Suppressor macrophage (primary cell): ENCODE measurements around the gene DAGLB.
A peak's percentile ranks its signal among the peaks of the same experiment; 100 is the strongest.
"Not testable (repeated sequence)": the region's sequence is repeated elsewhere in the genome, so short reads cannot be mapped to it uniquely, and the experiment has no call there.

Experiments
- DNase-seq, 4 experiments: peaks; one replicate each; pipeline ENCODE4 v3.0.0-alpha.2; 2020 to 2022

Gene DAGLB

DNA sequence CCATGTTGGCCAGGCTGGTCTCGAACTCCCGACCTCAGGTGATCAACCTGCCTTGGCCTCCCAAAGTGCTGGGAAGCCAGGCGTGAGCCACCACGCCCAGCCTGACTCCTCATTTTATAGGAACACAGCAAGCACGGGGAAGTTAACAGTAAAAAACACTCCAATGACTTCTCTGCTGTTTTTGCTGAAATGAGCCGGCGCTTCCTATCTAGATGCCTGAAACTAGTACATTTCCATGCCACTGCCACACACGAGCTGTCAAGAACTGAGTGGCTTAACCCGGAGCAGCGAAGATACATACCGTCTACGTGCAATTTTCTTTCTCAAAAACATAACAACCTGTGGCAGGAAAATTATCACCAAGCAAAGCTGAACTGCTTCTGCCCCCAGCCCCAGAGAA is 16.8 kb downstream of the DAGLB start:
- DNase-seq, result no peak

DNA sequence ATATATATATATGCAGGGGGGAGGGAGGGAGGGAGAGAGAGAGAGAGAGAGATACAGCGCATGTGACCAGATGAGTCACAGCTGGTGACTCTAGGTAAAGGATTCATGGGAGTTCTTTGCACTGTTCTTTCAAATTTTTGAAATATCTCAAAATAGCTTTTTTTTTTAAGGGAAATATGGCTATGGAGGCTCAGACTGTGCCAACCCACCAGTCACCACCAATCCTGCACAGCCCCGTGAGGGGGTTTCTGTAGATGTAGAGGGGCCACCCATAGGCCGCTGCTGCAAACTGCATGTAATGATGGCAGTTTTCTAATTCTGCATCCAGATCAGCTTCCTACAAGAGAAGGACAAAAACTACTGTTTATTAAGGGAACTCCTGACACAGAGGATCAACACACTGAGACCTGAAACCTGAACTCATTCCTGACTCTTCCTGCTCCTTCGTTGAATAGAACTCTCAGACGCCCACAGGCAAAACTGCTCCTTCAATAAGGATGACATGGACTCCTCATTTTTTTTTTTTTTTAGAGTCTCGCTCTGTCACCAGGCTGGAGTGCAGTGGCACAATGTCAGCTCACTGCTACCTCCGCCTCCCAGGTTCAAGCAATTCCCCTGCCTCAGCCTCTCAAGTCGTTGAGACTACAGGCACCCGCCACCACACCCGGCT is 17.3 kb downstream of the DAGLB start:
- DNase-seq, result peak; percentile 8 to 50 (median 40)

DNA sequence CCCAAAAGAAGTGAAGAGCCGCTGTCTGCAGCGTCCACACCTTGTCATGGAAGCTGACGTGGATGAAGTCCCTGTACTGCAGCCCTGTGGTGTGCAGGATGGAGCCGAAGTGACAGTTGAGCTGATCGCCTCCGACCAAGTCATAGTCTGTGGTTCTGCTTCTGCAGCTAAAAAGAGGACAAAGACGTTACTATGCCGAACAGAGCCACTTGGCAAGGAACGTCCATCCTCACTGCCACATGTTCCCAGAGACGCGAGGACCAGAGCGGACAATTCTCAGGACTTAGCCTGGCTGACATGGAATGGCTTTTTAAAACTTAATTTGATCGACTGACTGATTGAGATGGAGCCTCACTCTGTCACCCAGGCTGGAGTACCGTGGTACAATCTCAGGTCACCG is 21.8 kb downstream of the DAGLB start:
- no peak for DNase-seq

DNA sequence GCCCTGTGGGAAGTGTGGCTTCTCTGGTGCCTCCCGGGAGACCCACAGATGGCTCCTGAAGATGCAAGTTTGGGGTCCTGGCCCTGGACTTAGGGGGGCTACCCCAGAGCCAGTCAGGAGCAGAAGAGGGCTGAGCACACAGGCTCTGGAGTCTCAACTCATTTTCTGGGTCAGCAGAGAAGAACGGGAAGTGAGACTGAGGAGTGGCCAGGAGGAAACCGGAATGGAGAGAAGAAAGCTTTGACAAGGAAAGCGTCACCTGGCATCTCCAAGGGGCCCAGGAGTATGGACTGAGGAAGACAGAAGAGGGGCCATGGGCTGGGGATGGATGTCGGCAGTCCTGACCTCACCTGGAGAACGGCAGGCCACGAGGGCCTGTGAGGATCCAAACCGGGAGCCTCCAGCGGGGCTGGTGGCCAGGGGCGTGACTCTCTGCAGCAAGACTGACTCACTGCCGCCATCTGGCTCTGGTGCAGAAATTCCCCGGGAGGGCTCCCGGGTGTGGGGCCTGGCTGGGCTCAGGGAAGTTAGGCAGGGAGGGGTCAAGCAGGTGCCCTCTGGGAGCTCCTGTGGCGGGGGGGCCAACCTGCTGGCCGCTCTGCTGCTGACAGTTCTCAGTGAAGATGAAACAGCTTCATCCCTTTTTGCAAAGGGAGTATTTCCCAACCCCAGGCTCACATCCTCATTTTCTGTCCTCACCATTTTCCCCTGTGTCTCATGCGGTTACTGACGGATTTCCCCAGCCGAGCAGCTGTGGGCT is 23.6 kb downstream of the DAGLB start:
- peak; percentile 79 to 93 (median 90) for DNase-seq

DNA sequence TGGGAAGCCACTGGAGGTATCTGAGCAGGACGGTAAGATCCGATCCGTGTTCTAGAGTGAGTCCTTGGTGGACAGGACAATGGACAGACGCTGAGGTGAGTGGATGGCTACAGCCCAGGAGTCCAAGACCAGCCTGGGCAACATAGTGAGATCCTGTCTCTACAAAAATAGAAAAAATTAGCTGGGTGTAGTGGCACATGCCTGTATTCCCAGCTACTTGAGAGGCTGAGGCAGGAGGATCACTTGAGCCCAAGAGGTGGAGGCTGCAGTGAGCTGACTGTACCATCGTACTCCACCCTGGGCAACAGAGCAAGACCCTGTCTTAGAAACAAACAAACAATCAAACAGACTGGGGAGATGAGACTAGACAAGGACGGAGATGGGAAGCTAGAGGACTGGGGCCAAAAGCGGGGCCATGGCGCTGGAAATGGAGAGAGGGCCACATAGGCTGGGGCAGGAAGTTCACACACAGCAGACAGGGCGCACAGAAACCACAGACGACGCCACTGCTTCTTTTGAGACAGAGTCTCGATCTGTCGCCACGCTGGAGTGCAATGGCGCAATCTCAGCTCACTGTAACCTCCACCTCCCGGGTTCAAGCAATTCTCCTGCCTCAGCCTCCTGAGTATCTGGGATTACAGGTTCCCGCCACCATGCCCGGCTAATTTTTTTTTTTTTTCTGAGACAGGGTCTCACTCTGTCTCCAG is 24.7 kb downstream of the DAGLB start:
- DNase-seq, result peak; percentile 60 to 87 (median 80)

DNA sequence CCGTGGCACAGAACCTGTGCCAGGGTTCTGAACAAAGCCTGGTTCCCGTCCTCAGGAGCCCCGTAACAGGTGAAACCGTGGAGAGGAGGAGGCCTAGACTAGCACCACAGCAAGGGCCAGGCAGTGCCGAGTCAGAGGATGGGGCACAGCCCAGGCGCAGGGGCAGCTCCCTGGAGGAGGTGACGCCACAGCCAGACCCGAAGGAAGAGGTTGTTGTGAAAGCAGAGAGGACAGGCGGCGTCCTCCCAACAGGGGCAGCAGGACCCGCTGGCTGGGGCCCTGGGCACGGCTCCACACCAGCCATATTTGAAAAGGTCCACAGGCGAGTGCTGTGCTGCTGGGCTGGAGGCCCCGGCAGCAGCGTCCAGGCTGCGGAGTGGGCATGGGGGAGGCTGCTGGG is 25.7 kb downstream of the DAGLB start:
- peak in 1 of 4 experiments; percentile 23 for DNase-seq

DNA sequence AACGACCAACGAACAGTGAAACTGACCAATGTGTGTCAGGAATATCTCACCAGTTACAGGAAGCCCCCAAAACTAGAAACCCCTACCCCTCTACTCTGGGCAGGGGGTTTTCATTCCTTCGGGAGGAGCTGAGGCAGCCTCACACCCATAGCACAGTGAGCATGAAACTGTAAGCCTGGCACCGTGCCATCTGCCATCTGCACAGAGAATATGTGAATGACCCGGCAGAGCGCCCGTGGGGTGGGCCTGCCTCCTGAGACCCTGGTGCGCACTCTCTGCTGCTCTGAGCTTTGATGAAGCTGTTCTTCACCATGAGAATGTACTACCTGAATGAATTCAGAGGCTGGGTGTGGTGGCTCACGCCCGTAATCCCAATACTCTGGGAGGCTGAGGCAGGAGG is 27.1 kb downstream of the DAGLB start:
- no peak for DNase-seq

DNA sequence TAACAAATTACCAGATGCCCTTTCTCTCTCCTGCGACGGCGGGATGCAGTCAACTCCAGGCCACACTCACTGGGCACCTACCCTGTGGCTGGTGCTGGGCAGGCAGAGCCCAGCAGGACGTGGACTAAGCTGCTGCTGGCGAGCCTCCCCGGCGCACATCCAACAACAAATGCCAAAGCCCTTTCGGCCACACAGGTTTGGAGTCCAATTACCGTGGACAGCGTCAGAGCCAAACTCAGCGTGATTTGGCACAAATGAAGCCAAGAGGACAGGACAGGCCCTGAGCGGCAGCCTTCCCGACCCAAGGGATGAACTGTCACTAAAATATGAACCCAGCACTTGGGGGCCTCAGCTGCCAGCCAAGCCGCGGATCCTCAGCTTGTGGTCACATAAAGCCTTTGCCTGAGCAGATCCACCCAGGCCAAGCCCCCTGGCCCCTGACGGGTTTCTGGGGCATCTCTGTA is 28.4 kb downstream of the DAGLB start:
- no peak for DNase-seq

DNA sequence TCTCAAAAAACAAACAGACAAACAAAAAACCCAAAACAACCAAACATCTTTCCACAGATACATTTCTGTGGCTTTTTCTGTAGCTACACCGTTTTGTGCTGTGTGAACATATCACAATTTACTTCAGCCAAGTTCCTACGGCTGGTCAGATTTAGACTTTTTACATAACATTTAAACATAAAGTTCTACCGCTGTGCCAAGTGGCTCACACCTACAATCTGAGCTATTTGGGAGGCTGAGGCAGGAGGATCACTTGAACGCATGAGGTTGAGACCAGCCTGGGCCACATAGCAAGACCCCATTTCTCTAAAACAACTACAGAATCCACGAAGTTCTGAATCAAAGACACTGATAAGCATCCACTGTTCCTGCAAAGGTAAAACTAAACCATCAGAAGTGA is 30.3 kb downstream of the DAGLB start:
- DNase-seq, result no peak

DNA sequence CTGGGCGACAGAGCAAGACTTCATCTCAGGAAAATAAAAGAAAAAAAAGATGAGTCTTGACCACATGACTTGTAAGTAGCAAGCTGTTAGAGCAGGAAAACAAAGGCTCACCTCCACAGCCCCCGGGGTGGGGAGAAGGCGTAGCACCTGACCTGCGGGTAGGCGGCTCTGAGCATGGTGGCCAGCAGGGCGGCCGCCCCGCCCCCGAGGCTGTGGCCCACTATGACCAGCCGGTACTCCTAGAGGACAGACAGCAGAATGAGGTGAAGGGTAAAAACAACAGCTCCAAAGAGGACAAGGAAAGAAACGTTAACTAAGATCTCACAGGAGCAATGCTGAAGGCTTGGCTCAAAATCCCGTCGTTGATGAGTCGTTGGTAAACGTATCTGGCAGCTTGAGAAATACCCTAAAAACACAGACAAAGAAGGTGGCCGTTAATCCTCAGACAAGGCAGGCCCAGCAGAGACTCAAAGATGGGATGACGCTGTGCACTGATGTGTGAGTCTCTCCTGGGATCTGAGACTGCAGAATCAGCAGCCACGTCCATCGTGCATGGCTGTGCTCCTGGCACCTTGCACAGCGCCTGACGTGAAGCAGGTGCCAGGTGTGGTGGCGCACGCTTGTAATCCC is 31.1 kb downstream of the DAGLB start:
- DNase-seq, result no peak

DNA sequence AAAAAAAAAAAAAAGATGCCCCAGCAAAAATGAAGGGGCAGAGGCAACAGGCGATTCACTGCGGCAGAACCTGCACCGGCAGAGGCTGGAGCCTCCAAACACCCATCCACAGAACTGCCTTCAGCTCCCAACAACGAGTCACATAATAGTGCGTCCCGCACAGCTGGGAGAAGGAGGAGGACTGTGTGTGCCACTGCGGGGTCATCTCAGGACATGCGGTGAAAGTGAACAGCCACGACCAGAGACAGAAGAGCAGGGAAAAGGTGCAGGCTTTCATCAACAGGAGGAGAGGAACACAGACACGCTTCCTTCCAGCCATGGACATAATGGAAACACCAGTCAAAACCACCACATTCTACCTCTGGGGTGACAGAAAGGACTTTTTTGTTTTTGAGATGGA is 34.1 kb downstream of the DAGLB start:
- no peak for DNase-seq

DNA sequence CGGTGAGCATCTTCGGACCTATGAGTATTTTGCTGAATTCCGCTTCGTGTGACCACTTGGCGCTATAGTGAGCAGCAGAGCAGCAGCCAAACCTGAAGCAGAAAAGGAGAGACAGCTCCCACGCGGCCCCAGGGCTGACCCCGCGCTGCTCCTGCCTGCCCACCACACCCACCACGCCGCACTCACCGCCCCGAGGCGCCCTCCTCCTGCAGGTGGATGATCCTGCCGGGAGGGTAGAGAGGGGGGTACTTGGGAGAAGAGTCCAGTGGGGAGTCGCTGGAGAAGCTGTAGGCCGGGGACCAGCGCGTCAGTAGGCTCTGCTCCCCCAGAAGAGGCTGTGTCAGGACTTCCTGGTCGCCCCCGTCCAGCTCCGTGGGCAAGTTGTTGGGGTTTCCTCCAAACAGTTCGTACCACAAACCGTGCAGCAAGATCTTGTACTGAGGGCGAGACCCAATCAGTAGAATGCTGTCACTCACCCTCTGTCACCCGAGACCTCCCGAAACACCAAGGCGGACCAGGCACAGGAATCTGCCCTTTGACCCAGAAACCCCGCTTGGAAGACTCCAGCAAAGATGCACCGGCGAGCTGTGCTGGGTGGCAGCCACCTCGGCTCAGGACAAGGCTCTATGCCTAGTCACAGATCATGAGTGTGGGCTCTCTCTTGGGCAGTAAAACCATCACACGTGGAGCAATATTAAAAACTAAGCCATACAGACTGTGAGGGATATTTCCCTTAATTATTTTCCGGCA is 37.6 kb downstream of the DAGLB start:
- DNase-seq, result no peak

DNA sequence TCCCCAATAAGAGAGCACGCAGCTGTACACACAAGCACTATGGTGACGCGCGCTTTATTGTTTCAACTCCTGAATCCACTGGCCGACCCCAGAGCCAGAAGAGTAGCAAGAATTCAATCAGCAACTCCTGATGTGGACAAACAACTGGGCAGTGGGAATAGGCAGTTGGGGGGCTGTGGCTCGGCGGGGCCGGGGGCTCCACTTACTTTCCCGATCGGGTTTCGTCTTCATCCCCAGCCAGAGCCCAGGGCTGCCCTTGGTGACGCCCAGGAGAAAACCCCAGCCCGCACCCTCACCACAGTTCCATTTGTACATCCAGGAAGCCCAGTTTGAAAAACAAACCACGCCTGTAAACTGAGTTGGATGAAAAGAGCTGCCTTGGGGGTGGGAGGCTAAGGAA is 38.7 kb downstream of the DAGLB start:
- DNase-seq, result no peak

DNA sequence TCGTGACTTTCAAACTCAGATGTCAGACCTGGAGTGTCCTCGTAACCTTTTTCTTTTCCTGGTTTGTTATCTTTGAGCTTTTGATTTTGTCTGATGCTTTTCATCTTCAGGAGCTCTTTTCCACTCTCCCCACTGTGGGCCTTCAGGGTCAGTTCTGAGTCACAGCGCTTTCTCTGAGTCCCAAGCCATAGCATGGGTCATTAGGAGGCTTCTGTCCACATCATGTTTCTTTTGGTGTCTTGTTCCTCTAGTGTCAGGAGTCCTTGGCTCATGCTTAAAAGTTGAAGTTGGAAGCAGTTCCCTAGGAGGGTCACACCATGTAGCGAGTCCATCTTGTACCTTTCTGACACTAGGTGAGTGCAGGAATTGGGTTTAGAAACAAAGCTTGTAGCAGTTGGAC is 40.3 kb downstream of the DAGLB start:
- DNase-seq, result no peak

DNA sequence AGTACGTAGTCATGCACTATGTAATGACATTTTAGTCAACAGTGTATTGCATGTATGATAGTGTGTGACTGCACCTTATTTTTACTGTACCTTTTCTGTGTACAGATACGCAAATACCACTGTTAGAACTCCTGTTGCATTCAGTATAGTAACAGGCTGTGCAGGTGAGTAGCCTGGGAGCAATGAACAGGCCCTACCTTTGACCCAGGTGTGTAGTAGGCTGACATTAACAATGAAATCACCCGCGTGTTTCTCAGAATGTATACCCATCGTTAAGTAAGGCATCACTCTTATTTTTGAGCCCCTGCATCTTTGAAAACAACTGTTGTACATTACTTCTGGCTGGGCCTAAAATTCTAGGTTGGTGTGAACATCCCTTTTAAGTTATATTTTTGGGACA is 41.6 kb downstream of the DAGLB start:
- DNase-seq, result no peak

DNA sequence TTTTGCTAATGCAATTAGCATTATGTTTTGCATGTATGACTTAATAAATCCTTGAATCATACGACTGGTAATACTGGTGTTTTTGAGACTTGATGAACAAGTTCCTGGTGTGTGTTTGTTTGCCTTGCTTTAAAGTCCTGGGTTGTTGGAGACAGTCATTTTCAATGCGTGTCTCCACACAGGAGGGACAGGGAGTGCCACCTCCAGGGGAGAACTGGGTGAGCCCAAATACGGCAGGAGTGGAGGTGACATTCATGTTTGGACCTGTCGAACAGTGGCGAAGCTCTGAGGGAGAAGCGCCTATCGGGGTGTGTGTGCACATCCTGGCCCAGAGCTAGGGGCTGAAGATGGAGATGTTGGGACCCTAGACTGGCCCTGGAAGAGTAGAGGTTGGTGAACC is 43.8 kb downstream of the DAGLB start:
- no peak for DNase-seq

DNA sequence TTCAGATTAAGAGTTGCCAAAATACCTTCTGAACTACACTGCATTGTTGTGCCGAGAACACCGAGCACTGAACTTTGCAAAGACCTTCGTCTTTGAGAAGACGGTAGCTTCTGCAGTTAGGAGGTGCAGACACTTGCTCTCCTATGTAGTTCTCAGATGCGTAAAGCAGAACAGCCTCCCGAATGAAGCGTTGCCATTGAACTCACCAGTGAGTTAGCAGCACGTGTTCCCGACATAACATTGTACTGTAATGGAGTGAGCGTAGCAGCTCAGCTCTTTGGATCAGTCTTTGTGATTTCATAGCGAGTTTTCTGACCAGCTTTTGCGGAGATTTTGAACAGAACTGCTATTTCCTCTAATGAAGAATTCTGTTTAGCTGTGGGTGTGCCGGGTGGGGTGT is 45.0 kb downstream of the DAGLB start:
- DNase-seq, result no peak

DNA sequence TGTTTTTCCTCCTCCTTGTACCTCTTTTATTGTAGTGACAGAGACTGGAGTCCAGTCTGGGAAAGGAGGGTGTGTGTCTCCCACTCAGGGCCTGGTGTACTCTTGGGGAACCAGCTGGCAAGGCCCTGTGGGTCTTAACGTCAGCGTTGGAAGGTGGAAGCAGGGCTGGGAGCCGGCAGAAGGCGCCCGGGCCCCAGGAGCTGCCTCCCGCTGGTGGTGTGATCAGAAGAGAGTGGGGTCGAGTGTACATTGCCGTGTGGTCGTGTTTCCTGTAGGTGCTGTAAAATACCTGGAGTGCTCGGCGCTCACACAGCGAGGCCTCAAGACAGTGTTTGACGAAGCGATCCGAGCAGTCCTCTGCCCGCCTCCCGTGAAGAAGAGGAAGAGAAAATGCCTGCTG is 45.7 kb downstream of the DAGLB start:
- no peak for DNase-seq

DNA sequence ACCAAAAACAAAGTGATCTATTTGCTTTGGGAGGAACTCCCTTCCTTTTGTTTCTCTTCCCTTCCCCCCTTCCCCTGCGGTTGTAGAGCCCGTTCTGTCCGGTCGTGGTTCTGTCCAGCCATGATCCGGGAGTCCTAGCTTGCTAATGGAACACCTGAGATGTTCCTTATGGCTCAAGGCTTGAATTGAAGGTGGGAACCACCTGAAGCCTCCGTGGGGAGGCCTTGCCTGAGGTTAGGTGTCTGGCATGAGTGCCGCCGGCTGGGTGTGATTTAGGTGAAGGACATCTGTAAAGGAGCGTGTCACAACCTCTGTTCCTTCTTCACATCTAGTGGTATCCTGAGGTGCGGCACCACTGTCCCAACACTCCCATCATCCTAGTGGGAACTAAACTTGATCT is 46.2 kb downstream of the DAGLB start:
- DNase-seq, result no peak

DNA sequence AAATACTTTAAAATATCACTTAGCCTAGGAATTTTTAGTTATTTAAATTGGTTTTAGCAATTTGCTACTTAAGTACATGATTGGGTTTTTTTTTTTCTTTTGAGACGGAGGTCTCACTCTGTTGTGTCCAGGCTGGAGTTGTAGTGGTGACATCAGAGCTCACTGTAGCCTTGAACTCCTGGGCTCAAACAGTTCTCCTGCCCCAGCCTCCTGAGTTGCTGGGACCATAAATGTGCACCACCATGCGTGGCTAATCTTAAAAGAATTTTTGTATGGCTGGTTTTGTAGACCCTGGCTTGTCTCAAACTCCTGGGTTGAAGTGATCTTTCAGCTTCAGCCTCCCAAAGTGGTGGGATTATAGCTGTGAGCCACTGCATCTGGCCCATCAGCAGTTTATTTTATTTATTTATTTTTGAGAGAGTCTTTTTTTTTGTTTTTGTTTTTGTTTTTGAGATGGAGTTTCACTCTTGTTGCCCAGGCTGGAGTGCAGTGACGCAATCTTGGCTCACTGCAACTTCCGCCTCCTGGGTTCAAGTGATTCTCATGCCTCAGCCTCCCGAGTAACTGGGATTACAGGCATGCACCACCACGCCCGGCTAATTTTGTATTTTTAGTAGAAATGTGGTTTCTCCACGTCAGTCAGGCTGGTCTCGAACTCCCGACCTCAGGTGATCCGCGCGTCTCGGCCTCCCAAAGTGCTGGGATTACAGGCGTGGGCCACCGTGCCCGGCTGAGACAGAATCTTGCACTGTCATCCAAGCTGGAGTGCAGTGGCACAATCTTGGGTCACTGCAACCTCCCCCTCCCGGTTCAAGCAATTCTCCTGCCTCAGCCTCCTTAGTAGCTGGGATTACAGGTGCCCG is 47.3 kb downstream of the DAGLB start:
- not testable (repeated sequence) for DNase-seq

DNA sequence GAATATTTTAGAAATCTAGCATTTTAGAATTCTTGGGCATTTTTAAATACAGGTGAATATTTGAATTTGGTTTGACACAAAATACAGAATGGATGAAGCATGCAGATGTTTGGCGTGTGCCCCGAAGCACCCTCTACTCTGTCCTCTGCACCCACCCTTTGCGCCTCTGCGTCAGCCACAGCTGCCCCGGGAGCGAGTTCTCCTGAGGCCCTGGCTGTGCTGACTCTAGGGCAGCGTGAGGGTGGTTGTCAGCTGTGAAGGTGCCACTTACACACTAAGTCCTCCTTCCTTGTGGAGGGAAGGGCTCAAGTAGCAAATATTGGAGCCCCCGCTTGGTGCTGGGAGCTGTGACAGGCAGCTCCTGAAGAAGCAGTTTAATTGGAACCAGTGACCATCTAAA is 48.4 kb downstream of the DAGLB start:
- no peak for DNase-seq

DNA sequence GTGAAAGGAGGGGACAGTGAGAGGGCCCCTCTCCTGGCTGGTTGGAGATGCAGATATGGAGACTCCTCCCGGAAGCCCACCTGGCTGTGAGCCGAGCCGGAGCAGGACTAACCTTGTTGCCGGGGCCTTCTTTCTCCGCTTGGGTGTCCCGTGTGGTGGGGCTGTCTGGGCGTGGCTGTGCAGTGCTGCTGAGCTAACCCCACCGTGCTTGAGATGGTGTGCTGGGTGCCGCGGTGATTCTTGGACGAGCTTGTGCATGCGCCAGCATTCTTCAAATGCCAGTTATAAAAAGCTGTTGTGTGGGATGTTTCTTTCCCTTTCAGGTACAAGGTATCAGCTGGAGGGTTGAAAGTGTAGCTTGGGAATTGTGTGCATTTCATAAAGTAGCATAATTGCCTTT is 48.8 kb downstream of the DAGLB start:
- no peak for DNase-seq
